Endothelial cell of umbilical vein (primary cell): Measurements from ENCODE around the gene ATG10.
A peak's percentile ranks its signal among the peaks of the same experiment; 100 is the strongest.

ENCODE experiments used
- EZH2 ChIP-seq: IDR thresholded peaks from 2 replicates; pipeline ENCODE4 v1.6.1; 2012; ENCODE audit warnings: borderline replicate concordance, low read depth, mild to moderate bottlenecking, moderate library complexity, low read length, inconsistent platforms; ENCODE audit not compliant: severe bottlenecking
- GATA2 ChIP-seq: IDR thresholded peaks from 2 replicates; pipeline ENCODE4 v1.7.0; 2011; ENCODE audit warnings: low read depth, mild to moderate bottlenecking, moderate library complexity, mixed read lengths, low read length; ENCODE audit not compliant: insufficient read length, insufficient read depth
- JUN ChIP-seq: IDR thresholded peaks from 2 replicates; pipeline ENCODE4 v1.6.1; 2011; ENCODE audit warnings: borderline replicate concordance, low read depth; ENCODE audit not compliant: insufficient read length, insufficient read depth
- MYC ChIP-seq: IDR thresholded peaks from one replicate; pipeline ENCODE4 v1.6.1; 2011; ENCODE audit warnings: mild to moderate bottlenecking, low read depth, low read length
- POLR2A ChIP-seq: IDR thresholded peaks from 2 replicates; pipeline ENCODE4 v1.6.1; 2012; ENCODE audit warnings: low read depth, mild to moderate bottlenecking, control low read depth, low read length
- POLR2AphosphoS5 ChIP-seq: IDR thresholded peaks from 2 replicates; pipeline ENCODE4 v1.6.1; 2012; ENCODE audit warnings: low read depth, mild to moderate bottlenecking, control low read depth, low read length, moderate library complexity; ENCODE audit not compliant: insufficient read depth
- TF ChIP-seq, protein P1 (sequence below), 2 donors: IDR thresholded peaks; 1 replicate in 1 of 2; 2 replicates in 1 of 2; pipeline ENCODE4 v1.5.1; 2011; ENCODE audit warnings: low read length in 2 of 2, mild to moderate bottlenecking in 2 of 2, moderate library complexity in 2 of 2, control low read depth in 1 of 2, inconsistent platforms in 1 of 2, low read depth in 1 of 2; ENCODE audit not compliant: insufficient read depth in 1 of 2; ENCODE audit errors: extremely low read depth in 1 of 2

- TF ChIP-seq, protein P1, sequence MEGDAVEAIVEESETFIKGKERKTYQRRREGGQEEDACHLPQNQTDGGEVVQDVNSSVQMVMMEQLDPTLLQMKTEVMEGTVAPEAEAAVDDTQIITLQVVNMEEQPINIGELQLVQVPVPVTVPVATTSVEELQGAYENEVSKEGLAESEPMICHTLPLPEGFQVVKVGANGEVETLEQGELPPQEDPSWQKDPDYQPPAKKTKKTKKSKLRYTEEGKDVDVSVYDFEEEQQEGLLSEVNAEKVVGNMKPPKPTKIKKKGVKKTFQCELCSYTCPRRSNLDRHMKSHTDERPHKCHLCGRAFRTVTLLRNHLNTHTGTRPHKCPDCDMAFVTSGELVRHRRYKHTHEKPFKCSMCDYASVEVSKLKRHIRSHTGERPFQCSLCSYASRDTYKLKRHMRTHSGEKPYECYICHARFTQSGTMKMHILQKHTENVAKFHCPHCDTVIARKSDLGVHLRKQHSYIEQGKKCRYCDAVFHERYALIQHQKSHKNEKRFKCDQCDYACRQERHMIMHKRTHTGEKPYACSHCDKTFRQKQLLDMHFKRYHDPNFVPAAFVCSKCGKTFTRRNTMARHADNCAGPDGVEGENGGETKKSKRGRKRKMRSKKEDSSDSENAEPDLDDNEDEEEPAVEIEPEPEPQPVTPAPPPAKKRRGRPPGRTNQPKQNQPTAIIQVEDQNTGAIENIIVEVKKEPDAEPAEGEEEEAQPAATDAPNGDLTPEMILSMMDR (IDR thresholded peaks at IDR 0.05; ENCODE audit: extremely low read depth in 1 of 2, insufficient read depth in 1 of 2, low read depth in 1 of 2, low read length in 2 of 2): peak; percentile 25 to 27
- TF ChIP-seq GATA2 (no peak), POLR2AphosphoS5 (no peak), POLR2A (no peak), MYC (no peak), EZH2 (no peak), JUN (no peak)
Measured at GRCh38 chr5:82259172-82259800, 287.5 kb downstream of the ATG10 start.
